Neural cell (in vitro differentiated cells): Measurements from ENCODE around the gene TMEM121.

Experiments
- CTCF ChIP-seq: fragments of 450-650 bp; IDR thresholded peaks from 2 replicates; pipeline ENCODE4 v1.5.1; 2014; ENCODE audit warnings: antibody characterized with exemption, mild to moderate bottlenecking, moderate library complexity; ENCODE audit not compliant: poor library complexity, severe bottlenecking
- EP300 ChIP-seq: fragments of 450-650 bp; conservative IDR thresholded peaks from 2 replicates; pipeline ENCODE4 v1.6.1; 2014; ENCODE audit warnings: antibody characterized with exemption, mild to moderate bottlenecking, moderate library complexity; ENCODE audit not compliant: poor library complexity, severe bottlenecking
- EZH2 ChIP-seq: fragments of 200-600, 300-800 bp; shearing (Covaris generic), sonication (generic); IDR thresholded peaks from 2 replicates; pipeline ENCODE4 v1.6.1; 2014; ENCODE audit warnings: antibody characterized with exemption, low read length, borderline replicate concordance, mild to moderate bottlenecking; ENCODE audit not compliant: insufficient read depth, poor library complexity, severe bottlenecking
- POLR2AphosphoS5 ChIP-seq: IDR thresholded peaks from 2 replicates; pipeline ENCODE4 v1.6.1; 2012
- RAD21 ChIP-seq: fragments of 450-650 bp; conservative IDR thresholded peaks from 2 replicates; pipeline ENCODE4 v1.6.1; 2014; ENCODE audit warnings: antibody characterized with exemption, mild to moderate bottlenecking, moderate library complexity
- REST ChIP-seq: IDR thresholded peaks from 2 replicates; pipeline ENCODE4 v1.6.1; 2012; ENCODE audit warnings: borderline replicate concordance
- SMC3 ChIP-seq: fragments of 450-650 bp; conservative IDR thresholded peaks from 2 replicates; pipeline ENCODE4 v1.6.1; 2014; ENCODE audit warnings: antibody characterized with exemption, mild to moderate bottlenecking, moderate library complexity; ENCODE audit not compliant: poor library complexity
- TAF1 ChIP-seq: IDR thresholded peaks from 2 replicates; pipeline ENCODE4 v1.6.1; 2012; ENCODE audit warnings: low read depth

- no peak for TF ChIP-seq CTCF
- TF ChIP-seq EP300, result no peak
- TF ChIP-seq EZH2, result no peak
- TF ChIP-seq TAF1, result no peak
- TF ChIP-seq POLR2AphosphoS5, result no peak
- TF ChIP-seq REST, result no peak
- TF ChIP-seq SMC3, result no peak
- TF ChIP-seq RAD21, result no peak
Observed at GRCh38 chr14:105476831-105477659, 49.3 kb upstream of the TMEM121 start.
